ENCODE measurements around the gene S1PR1. TPM values are rescaled to one million over a fixed set of nuclear protein-coding genes. Genes with fewer than 3 reads are reported as not detected.
A peak's percentile ranks its signal among the peaks of the same experiment; 100 is the strongest.

The S1PR1 gene
- total RNA-seq, 1 donor from 2014 or later = 79.1 TPM

- Mint-ChIP-seq H3K27me3 (ENCODE audit: unreplicated experiment) (peaks cover 24% of the 10 kb centered on the region), H3K4me1 (ENCODE audit: unreplicated experiment) (peaks cover 56% of the 10 kb centered on the region)
- DNase-seq (ENCODE audit: low spot score) = no peak
These were observed 514 bp downstream of the S1PR1 start for GRCh38 chr1:101237229-101237837.

GRCh38 chr1:101238031-101238628 lies 1.3 kb downstream of the S1PR1 start:
- Mint-ChIP-seq H3K4me3 (ENCODE audit: unreplicated experiment) (peak overlapping the region; percentile 100), H3K27me3 (ENCODE audit: unreplicated experiment) (peaks cover 24% of the 10 kb centered on the region), H3K4me1 (ENCODE audit: unreplicated experiment) (peaks cover 61% of the 10 kb centered on the region), H3K9me3 (ENCODE audit: unreplicated experiment) (no peaks in the 10 kb centered on the region), H3K27ac (ENCODE audit: unreplicated experiment) (peak overlapping the region; percentile 98), H3K36me3 (ENCODE audit: low read depth, unreplicated experiment) (peaks cover 44% of the 10 kb centered on the region)
- TF ChIP-seq CTCF (IDR thresholded peaks at IDR 0.05; ENCODE audit: unreplicated experiment) = no peak
- DNase-seq (ENCODE audit: low spot score) = no peak

More at GRCh38 chr1:101237229-101237837, 514 bp downstream of the S1PR1 start:
- Mint-ChIP-seq H3K9me3 (ENCODE audit: unreplicated experiment) (no peaks in the 10 kb centered on the region), H3K4me3 (ENCODE audit: unreplicated experiment) (peak overlapping the region; percentile 100), H3K36me3 (ENCODE audit: low read depth, unreplicated experiment) (peaks cover 41% of the 10 kb centered on the region), H3K27ac (ENCODE audit: unreplicated experiment) (peak overlapping the region; percentile 97)
- TF ChIP-seq CTCF (IDR thresholded peaks at IDR 0.05; ENCODE audit: unreplicated experiment) = no peak

- Mint-ChIP-seq H3K4me1 (ENCODE audit: unreplicated experiment) (peaks cover 66% of the 10 kb centered on the region), H3K4me3 (ENCODE audit: unreplicated experiment) (peak overlapping the region; percentile 100), H3K27ac (ENCODE audit: unreplicated experiment) (peak overlapping the region; percentile 98), H3K27me3 (ENCODE audit: unreplicated experiment) (peaks cover 24% of the 10 kb centered on the region), H3K36me3 (ENCODE audit: low read depth, unreplicated experiment) (peaks cover 46% of the 10 kb centered on the region), H3K9me3 (ENCODE audit: unreplicated experiment) (no peaks in the 10 kb centered on the region)
- DNase-seq (ENCODE audit: low spot score) = peak; percentile 89
- TF ChIP-seq CTCF (IDR thresholded peaks at IDR 0.05; ENCODE audit: unreplicated experiment) = peak; percentile 77
These were observed 1.9 kb downstream of the S1PR1 start for GRCh38 chr1:101238681-101239094.

- Mint-ChIP-seq H3K36me3 (ENCODE audit: low read depth, unreplicated experiment) (peaks cover 51% of the 10 kb centered on the region), H3K4me1 (ENCODE audit: unreplicated experiment) (peaks cover 66% of the 10 kb centered on the region), H3K4me3 (ENCODE audit: unreplicated experiment) (peak overlapping the region; percentile 100), H3K27me3 (ENCODE audit: unreplicated experiment) (peaks cover 24% of the 10 kb centered on the region), H3K27ac (ENCODE audit: unreplicated experiment) (peak overlapping the region; percentile 98), H3K9me3 (ENCODE audit: unreplicated experiment) (no peaks in the 10 kb centered on the region)
- DNase-seq (ENCODE audit: low spot score) = no peak
- TF ChIP-seq CTCF (IDR thresholded peaks at IDR 0.05; ENCODE audit: unreplicated experiment) = peak; percentile 31
These were observed 2.5 kb downstream of the S1PR1 start for GRCh38 chr1:101239095-101240040.
